ENCODE measurements around the gene MVB12A.

- no peak for TF ChIP-seq CTCF (conservative IDR thresholded peaks at IDR 0.05; ENCODE audit: low read length)
- TF ChIP-seq EZH2phosphoT487 (IDR thresholded peaks at IDR 0.05; ENCODE audit: borderline replicate concordance, low read depth, low read length), result no peak
These were observed 15.8 kb upstream of the MVB12A start for GRCh38 chr19:17404015-17404414.
